ENCODE results near the gene MYL6.

DNA sequence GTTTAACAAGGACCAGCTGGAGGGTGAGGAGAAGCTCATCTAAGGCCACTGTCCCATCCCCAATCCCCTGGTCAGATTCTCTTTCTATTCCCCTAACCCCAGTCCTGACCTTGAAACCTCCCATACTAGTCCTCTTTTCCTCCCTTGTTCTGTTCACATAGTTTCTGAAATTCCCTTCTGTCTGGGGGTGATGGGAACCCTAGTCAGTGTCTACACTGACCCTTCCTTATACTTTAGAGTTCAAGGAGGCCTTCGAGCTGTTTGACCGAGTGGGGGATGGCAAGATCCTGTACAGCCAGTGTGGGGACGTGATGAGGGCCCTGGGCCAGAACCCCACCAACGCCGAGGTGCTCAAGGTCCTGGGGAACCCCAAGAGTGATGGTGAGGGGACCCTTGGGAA, 3.3 kb upstream of the MYL6 start:
- no peak for TF ChIP-seq CTCF (IDR thresholded peaks at IDR 0.05)
- TF ChIP-seq POLR2A (IDR thresholded peaks at IDR 0.05), result no peak

Data from uterus (tissue), 2 donors.